Measurements from ENCODE around the gene KRTAP13-3.

KRTAP13-3 gene, protein sequence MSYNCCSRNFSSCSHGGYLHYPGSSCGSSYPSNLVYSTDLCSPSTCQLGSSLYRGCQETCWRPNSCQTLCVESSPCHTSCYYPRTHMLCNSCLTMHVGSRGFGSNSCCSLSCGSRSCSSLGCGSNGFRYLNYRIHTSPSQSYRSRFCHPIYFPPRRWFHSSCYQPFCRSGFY

DNA sequence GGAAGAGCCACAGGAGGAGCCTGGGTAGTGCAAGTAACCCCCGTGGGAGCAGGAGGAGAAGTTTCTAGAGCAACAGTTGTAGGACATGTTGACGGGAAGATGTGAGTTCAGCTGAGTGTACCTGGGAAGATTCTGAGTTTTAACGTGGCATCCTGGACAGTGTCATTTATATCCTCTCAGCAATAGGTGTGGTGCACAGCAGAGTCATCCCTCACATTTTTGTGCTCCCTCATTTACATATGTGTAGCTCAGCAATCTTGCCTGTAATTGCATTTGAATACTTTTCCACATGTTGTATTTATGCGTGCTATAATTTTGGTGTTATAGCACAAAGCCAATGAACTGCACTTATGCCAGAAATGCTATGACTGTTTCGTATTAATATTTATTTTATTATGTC, at the start of gene KRTAP13-3:
TSS of gene KRTAP13-3 (minus strand) at position 101 of the 400 bp plus-strand sequence. CDS start at position 87, 14 bp downstream.
- DNase-seq: no peak

DNA sequence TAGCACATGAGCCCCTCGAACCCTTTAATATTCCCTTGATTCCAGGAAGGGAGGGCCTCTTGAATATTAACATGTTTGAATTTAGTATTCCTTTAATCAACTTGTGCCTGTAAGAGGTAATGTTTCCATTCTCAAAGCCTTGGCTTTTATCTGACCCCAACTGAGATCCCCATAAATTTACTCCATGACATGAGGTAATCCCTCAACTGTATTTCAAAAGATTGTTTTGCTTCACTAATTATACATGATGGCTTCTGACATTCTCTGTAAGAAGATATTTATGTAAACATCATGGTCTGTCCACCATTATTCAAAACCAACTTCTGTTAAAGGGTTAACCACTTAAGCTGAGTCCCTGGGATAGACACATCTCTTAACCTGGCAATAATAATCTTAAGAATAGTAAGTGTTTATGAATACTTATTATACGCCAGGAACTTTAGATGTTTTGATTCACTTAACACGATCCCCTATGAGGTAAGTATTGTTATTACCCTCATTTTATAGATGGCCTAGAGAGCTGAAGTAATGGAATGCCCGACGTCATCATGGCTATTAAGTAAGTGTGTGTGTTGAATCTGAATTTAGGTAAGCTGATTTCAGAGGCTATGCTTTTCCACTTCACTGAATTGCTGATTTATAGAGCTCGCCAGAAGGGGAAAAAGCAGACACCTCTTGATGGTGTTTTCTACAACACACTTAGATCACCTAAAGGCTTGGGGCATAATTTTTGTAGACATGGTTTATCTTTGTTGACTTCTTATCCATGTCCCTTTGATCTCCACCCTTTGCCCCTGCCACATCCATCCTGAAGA, 43.4 kb upstream of the KRTAP13-3 start:
- no peak for DNase-seq

DNA sequence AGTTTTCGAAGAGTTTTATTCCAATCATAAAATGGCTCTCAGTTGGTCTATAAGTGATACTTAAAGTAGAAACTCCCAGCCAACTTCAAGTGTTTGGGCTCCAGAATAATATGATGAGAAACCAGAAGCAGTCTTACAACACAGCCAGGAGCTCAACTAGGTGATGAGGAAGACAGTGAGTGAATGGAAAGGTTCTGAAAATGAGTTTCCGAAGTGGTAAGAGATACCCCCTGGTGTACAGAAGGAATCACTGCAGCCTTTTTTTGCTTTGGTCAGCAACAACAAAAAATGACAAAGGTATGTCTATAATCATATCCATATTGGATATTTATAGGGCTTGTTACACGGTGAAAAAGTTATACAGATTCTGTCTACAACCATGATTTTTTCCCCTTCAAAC, 38.0 kb upstream of the KRTAP13-3 start:
- DNase-seq: no peak

DNA sequence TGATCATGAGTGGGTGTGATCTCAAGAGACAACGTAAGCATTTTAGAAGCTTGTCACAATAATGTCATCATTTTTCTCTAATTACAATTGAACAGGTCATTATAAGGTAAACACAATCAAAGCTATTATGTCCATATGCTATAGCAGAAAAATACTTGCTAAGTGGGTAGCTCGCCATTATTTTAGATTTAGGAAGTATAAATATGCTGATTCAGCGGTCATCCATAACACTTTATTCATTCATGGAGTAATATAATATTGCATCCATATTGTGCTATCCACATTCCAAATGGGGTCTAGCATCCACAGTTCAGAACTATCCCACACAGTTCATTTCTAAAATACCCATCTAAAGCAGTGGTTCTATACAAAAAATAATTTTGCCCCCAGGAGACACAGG, 22.8 kb upstream of the KRTAP13-3 start:
- DNase-seq: no peak

DNA sequence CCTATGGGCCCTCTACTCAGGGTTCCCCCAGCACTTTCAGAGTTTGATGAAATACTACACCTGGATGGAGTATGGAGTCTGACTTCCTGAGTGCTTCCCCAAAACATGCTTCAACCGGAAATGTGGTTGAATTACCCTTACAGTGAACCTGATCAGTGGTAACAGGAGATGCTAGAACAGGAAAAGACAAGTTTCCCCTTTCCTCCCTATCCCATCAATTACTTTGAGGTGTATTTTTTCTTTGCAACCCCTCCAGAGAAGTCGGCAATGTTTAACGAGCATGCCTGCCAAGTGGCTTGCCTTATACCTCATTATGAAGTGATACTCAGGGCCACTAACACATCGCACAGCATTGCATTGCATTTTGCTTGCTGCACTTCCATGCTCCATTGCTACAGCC, 21.3 kb upstream of the KRTAP13-3 start:
- DNase-seq: no peak

DNA sequence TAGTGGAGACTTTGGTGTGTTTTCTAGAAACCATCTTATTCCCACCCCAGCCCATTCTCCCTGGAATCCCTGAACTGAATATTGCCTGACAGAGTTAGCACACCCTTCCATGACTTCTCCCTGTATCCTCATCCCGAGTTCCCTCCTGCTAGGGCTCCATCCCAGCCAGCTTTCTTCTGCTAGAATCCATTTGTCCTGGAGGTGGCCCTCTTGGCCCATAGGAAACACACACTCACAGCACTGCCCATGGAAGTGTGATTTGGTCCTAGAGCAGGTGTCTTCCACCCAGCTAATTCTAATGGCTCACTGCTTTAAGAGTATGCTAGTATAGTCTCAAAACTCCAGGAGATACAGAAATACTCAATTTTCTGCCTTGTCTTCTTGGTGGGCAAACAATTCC, 18.5 kb upstream of the KRTAP13-3 start:
- DNase-seq: no peak

DNA sequence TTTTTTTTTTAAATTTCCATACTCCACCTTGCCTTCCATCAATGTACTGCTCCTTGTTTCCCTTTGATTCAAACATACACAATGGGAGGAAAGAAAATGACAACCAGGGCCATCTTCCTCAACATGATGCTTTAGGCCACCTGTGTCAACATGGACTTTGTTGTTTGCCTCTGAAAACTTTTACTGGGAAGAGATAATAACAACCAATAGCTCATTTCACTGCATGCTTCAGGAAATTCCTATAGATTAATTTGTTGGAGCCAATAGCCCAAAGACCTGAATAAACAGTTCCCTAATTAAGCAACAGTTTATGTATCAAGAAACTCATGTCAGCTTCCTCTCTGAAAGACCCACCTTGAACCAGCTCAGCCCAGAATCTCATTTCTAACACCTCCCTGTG, 17.5 kb upstream of the KRTAP13-3 start:
- no peak for DNase-seq

DNA sequence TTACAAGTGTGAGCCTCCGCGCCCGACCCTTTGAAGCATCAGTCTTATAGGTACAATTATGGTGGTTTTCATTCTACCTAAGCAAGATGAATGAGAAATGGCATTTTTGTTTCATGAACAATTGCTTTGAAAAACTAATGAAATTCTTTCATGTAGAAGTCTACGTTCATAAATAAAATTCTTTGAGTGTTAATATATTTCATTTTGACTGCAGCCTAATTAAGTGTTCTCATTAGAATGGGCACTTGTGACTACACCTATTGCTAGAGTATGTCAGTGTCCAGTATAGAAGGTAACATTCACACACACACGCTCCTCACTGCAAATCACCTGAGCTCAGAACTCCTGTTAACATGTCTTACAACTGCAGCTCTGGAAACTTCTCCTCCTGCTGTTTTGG, 14.2 kb upstream of the KRTAP13-3 start, which contains the start of gene KRTAP15-1:
TSS of gene KRTAP15-1 (plus strand) at position 301 of the 400 bp plus-strand sequence. CDS start at position 354, 53 bp downstream.
- DNase-seq: no peak

DNA sequence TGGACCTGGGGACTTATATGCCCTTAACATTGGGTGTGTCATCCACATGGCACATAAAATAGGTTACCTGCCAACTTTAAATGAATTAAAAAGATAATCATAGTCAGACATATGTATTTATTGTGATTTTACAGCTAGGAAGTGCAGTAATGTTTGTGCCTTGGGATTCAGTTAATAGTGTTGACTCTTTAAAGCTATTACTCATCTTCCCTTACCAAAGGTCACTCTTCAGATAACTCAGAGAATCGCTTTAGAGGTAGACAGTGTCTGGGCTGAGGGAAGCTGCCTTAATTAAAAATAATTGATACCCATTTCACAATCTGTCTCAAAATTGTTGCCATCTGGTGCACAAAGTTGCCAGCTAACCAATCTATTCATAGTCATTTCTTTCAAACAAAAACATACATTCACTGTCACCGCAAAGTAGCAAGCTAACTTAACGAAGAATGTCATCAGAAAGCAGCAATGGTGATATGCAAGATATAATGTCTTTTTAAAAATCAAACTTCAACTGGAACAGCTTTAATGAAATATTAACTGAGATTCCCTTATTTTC, 11.4 kb upstream of the KRTAP13-3 start:
- no peak for DNase-seq

DNA sequence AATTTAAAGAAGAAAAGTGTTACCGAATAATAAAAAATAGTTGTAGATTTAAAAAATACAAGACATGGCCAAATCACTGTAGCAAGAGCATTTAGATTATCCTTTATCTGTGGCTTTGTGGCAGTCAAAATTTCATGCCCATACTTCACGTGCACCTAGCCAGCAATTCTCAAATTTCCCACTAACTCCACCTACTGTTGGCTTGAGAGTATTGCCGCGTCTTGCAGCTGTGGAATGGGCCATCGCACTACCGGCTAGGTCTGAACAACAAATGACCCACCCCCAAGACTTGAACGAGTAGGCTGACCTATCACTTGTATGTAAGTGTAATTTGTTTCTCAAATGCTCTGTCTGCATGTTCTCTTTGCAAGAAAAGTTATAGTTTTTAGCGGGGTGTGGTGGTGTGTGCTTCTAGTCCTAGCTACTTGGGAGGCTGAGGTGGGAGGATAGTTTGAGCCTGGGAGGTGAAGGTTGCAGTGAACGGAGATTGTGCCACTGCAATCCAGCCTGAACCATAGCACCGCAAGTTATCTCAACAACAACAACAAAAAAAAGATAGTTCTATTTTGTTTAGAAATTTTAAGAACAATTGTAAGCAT, 8.4 kb upstream of the KRTAP13-3 start:
- no peak for DNase-seq

DNA sequence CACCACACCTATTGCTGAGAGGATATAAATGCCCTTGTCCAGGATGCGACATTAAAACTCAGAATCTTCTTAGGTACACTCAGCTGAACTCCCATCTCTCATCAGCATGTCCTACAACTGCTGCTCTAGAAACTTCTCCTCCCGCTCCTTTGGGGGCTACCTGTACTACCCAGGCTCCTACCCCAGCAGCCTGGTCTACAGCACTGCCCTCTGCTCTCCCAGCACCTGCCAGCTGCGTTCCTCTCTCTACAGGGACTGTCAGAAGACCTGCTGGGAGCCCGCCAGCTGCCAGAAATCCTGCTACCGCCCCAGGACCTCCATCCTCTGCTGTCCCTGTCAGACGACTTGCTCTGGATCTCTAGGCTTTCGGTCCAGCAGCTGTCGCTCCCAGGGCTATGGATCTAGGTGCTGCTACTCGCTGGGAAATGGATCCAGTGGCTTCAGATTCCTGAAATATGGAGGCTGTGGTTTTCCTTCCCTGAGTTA, 4.5 kb upstream of the KRTAP13-3 start, which contains the start of gene KRTAP13-4:
TSS of gene KRTAP13-4 (plus strand) at position 51 of the 486 bp plus-strand sequence. CDS start at position 107, 56 bp downstream.
- DNase-seq: no peak

DNA sequence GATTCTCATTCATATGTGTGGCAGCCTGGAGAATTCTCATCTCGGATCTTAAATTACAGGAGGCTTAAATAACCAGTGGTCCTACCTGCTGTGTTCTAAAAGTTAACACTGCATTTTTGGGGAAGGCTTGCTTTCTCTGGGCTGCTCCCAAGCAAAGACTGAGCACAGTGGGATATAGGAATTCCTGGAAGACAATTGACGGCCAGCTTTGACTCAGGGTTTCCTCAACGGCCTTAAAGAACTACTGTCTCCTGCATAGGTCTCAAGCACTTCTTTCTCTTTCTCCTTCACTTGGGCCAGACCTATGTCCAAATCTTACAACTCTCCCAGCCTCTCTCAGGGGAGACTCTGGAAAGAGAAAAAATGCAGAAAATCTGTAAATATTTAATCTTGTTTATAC, 1.0 kb upstream of the KRTAP13-3 start:
- DNase-seq: no peak

DNA sequence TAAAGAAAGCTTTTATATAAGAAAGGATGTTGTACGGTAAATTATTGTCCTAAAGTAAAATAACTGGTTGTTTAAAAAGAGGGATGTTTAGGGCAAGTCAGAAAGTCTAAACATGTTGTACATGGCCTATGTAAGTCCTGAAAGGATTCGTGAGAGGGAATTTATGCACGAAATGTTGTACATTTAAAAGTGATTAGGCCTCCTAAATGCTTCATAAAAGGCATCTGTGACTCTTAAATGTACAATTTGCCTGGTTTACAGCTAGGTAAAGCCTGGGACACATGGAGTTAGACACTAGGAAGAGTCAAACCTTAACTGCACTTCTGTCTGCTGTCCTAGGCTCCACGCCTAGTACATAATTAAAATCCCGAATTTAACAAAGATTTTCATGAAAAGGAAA, 9.7 kb downstream of the KRTAP13-3 start:
- DNase-seq: no peak

DNA sequence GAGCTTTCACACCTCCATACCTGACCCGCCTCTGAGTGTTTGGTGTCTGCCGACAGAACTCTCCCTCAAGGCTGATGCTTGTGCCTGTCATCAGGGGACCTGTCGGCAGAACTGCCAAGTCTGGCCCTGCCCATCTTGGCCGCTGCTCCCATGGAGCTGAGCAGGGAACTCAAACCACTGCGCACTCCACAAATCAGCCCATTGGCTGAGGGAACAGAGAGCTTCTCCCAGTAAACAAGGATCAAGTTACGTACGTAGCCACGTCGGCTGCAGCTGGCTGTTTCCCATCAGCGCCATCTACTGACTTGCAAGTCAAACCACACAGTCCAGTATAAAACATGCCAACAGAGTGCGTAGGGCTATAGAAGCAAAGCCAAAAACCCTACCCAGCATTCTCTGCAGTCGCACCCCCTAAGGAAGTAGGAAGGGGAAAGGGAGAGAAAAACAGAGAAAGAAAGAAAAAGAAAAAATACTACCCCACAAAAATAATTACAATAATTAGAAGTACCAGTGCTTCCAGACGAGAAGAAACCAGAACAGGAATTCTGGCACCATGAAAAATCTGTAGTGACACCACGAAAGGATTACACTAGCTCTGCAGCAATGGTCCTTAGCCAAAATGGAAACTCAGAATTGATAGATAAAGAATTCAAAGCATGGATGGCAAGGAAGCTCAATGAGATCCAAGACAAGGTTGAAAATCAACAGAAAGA, 16.8 kb downstream of the KRTAP13-3 start:
- no peak for DNase-seq

DNA sequence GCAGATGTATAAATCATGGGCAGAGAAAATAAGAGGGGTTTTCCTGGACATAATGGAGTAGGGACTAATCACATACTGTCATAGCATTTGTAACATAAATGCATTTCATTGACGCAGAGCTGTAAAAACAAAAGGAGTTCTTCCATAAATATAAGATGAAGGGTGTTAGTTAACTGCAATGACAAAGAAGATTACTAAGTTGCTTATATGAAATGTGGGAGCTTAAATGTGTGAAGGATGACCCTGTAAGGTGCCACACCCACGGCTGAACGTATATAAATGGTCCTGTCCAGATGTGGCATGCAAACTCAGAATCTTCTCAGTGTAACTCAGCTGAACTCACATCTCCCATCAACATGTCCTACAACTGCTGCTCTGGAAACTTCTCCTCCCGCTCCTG, 30.0 kb downstream of the KRTAP13-3 start, which contains the start of gene KRTAP13-1:
TSS of gene KRTAP13-1 (plus strand) at position 301 of the 400 bp plus-strand sequence. CDS start at position 357, 56 bp downstream.
- no peak for DNase-seq

DNA sequence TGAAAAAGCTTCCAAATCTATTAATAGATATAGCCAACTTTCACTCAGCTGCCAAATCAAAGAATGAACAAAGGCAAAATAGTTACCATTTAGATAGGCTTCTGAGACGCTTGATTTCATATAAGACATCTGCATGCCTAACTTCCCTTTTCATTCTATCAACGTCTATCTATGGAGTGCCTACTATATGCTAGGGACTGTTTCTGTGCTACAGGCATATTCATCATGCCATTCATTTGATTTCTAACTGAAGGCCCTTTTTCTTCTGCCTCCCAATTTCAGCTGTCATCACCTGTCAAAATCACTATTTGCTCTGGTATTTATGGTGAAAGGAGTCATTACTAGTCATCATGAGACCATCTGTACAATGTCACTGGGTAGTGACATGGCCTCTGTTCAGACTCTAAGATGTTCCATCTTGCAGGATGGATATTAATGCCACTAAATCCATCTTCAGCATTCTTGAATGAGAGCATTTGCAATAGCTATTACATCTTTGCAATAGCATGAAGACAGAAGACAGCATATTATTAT, 34.2 kb downstream of the KRTAP13-3 start:
- no peak for DNase-seq

DNA sequence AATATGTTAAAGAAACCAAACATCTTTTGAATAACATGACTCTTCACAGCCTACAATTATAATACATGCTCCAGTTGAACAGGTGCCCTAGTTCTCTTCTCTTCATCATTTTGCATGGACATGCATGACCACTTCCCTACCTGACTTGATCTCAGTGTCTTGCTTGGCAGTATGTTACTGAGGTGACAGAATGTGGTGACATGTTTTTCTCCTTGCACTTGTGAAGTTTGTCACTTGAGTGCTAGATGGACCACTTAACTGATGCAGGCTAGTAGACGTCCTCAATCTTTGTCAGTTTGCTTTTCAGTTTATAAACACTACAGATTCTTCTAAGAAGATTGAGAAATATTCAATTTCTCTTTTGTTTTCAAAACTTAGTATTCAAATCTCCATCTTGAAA, 43.5 kb downstream of the KRTAP13-3 start:
- no peak for DNase-seq

All from stimulated activated naive CD4-positive, alpha-beta T cell treated with Interleukin-2 at 50 U/mL for 16 hours (primary cell).